Liver (tissue), 9 donors: ENCODE results near the gene OAS1. TPM values are rescaled to one million over a fixed set of nuclear protein-coding genes. Genes with fewer than 3 reads are reported as not detected.
"Not testable (repeated sequence)": the region's sequence is repeated elsewhere in the genome, so short reads cannot be mapped to it uniquely, and the experiment has no call there.

Experiments used
- DNase-seq: peaks from one replicate; pipeline ENCODE4 v3.0.0-alpha.2; 2017; ENCODE audit warnings: low spot score
- H3K27ac ChIP-seq, 2 donors: one replicate each; pipeline ENCODE4 v1.7.0; 2013; ENCODE audit warnings: inconsistent platforms in 2 of 2, low read length in 2 of 2, control low read depth in 1 of 2, low read depth in 1 of 2, mild to moderate bottlenecking in 1 of 2
- H3K27me3 ChIP-seq, 4 donors: one replicate each; pipeline versions ENCODE4 v1.6.1 to v1.7.0; 2013; ENCODE audit warnings: low read length in 3 of 4, inconsistent platforms in 1 of 4, mild to moderate bottlenecking in 1 of 4, moderate library complexity in 1 of 4; ENCODE audit not compliant: control insufficient read depth in 4 of 4, insufficient read depth in 4 of 4
- H3K36me3 ChIP-seq, 4 donors: one replicate each; pipeline versions ENCODE4 v1.6.1 to v1.7.0; 2013; ENCODE audit warnings: low read length in 3 of 4, mild to moderate bottlenecking in 3 of 4, low read depth in 1 of 4, moderate library complexity in 1 of 4; ENCODE audit not compliant: control insufficient read depth in 4 of 4, insufficient read depth in 3 of 4
- H3K4me1 ChIP-seq, 4 donors: one replicate each; pipeline versions ENCODE4 v1.6.1 to v1.7.0; 2013; ENCODE audit warnings: low read length in 3 of 4, mild to moderate bottlenecking in 3 of 4, moderate library complexity in 1 of 4; ENCODE audit not compliant: control insufficient read depth in 4 of 4, insufficient read depth in 4 of 4
- H3K4me3 ChIP-seq, 3 donors: one replicate each; pipeline versions ENCODE4 v1.6.1 to v1.7.0; 2013; ENCODE audit warnings: low read length in 3 of 3, control low read depth in 1 of 3, low read depth in 1 of 3, mild to moderate bottlenecking in 1 of 3
- H3K9ac ChIP-seq, 2 donors: one replicate each; pipeline ENCODE4 v1.7.0; 2013; ENCODE audit warnings: low read length in 2 of 2, mild to moderate bottlenecking in 2 of 2, moderate library complexity in 2 of 2, control low read depth in 1 of 2, low read depth in 1 of 2
- H3K9me3 ChIP-seq, 4 donors: one replicate each; pipeline versions ENCODE4 v1.6.1 to v1.7.0; 2013; ENCODE audit warnings: low read length in 3 of 4; ENCODE audit not compliant: control insufficient read depth in 4 of 4
- ATF3 ChIP-seq: IDR thresholded peaks from 2 replicates; pipeline ENCODE4 v1.6.1; 2016; ENCODE audit warnings: antibody characterized with exemption
- CTCF ChIP-seq: fragments of 150-350 bp; IDR thresholded peaks from 2 replicates; pipeline ENCODE4 v1.5.1; 2017; ENCODE audit warnings: improper control_type of control experiment, low read depth, low read length; ENCODE audit not compliant: missing input control
- EGR1 ChIP-seq, 2 donors: IDR thresholded peaks; 2 replicates each; pipeline ENCODE4 v1.6.1; 2016 to 2018; ENCODE audit warnings: antibody characterized with exemption in 2 of 2, low read depth in 2 of 2
- FOXA1 ChIP-seq: IDR thresholded peaks from 2 replicates; pipeline ENCODE4 v1.6.1; 2016; ENCODE audit warnings: antibody characterized with exemption
- FOXA2 ChIP-seq: IDR thresholded peaks from 2 replicates; pipeline ENCODE4 v1.6.1; 2016; ENCODE audit warnings: antibody characterized with exemption
- GABPA ChIP-seq, 2 donors: IDR thresholded peaks in 1 of 2; conservative IDR thresholded peaks in 1 of 2; 2 replicates each; pipeline ENCODE4 v1.6.1; 2016; ENCODE audit warnings: antibody characterized with exemption in 2 of 2, mild to moderate bottlenecking in 1 of 2, moderate library complexity in 1 of 2
- HNF4A ChIP-seq, 2 donors: conservative IDR thresholded peaks; 2 replicates each; pipeline ENCODE4 v1.6.1; 2016; ENCODE audit warnings: antibody characterized with exemption in 2 of 2, mild to moderate bottlenecking in 2 of 2
- HNF4G ChIP-seq: IDR thresholded peaks from 2 replicates; pipeline ENCODE4 v1.6.1; 2016; ENCODE audit warnings: antibody characterized with exemption
- JUND ChIP-seq, 2 donors: IDR thresholded peaks; 2 replicates each; pipeline ENCODE4 v1.6.1; 2016; ENCODE audit warnings: antibody characterized with exemption in 2 of 2
- NR2F2 ChIP-seq: IDR thresholded peaks from 2 replicates; pipeline ENCODE4 v1.6.1; 2016; ENCODE audit warnings: antibody characterized with exemption
- RXRA ChIP-seq, 2 donors: IDR thresholded peaks; 2 replicates each; pipeline ENCODE4 v1.6.1; 2017 to 2018; ENCODE audit warnings: antibody characterized with exemption in 2 of 2, mild to moderate bottlenecking in 1 of 2
- SP1 ChIP-seq: IDR thresholded peaks from 2 replicates; pipeline ENCODE4 v1.6.1; 2018; ENCODE audit warnings: antibody characterized with exemption, mild to moderate bottlenecking
- TAF1 ChIP-seq: conservative IDR thresholded peaks from 2 replicates; pipeline ENCODE4 v1.6.1; 2016; ENCODE audit warnings: antibody characterized with exemption, mild to moderate bottlenecking
- WGBS: extraction: QIAGEN DNeasy Blood & Tissue Kit; methylation state at CpG from one replicate; pipeline ENCODE4 v1.1.7; 2013; 5-methylcytosine and 5-hydroxymethylcytosine counted together
- polyA plus RNA-seq, 2 donors: library from polyadenylated mRNA; stranded (reverse) in 1 of 2; unstranded in 1 of 2; fragments of 200-250 nt in 1 of 2; fragments of >200 nt in 1 of 2; fragmentation: Nextera tagmentation in 1 of 2; extraction: Ambion mirVana in 1 of 2; gene quantifications; one replicate each; pipeline versions ENCODE4 v1.2.1 to v1.2.3, GENCODE V29; 2013 to 2015
- total RNA-seq, 2 donors: library from RNA; depleted of rRNA; stranded (reverse); fragments of >200 nt; gene quantifications; one replicate each; pipeline ENCODE4 v1.2.3, GENCODE V29; 2014
- TF ChIP-seq, protein P1 (sequence below): IDR thresholded peaks from 2 replicates; pipeline ENCODE4 v1.6.1; 2016; ENCODE audit warnings: antibody characterized with exemption
- TF ChIP-seq, protein P2 (sequence below): IDR thresholded peaks from 2 replicates; pipeline ENCODE4 v1.6.1; 2016; ENCODE audit warnings: antibody characterized with exemption
- donor health status: healthy.
- donor health status: healthy.
- donor health status: healthy.
- donor health status: healthy.
- donor health status: healthy.

OAS1 gene
- total and polyA plus RNA-seq, 4 donors, result 20.5 to 26.0 (median 23.4) TPM

- H3K9ac ChIP-seq, result no peak overlapping the region
- H3K9me3 ChIP-seq, result peaks cover 0 to 2% (median 0%) of the 10 kb centered on the region in 4 donors
- peaks cover 8 to 32% (median 29%) of the 10 kb centered on the region in 4 donors for H3K36me3 ChIP-seq
- WGBS, result 99% methylated on average over 1 of the region's 1 CpG
- no peak overlapping the region for H3K27ac ChIP-seq
- H3K4me3 ChIP-seq, result no peak overlapping the region
- no peak for TF ChIP-seq CTCF
- no peak for TF ChIP-seq TAF1
- TF ChIP-seq, protein P1, sequence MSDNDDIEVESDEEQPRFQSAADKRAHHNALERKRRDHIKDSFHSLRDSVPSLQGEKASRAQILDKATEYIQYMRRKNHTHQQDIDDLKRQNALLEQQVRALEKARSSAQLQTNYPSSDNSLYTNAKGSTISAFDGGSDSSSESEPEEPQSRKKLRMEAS, result no peak
- no peak for TF ChIP-seq NR2F2
- no peak for TF ChIP-seq HNF4G
- TF ChIP-seq, protein P2, sequence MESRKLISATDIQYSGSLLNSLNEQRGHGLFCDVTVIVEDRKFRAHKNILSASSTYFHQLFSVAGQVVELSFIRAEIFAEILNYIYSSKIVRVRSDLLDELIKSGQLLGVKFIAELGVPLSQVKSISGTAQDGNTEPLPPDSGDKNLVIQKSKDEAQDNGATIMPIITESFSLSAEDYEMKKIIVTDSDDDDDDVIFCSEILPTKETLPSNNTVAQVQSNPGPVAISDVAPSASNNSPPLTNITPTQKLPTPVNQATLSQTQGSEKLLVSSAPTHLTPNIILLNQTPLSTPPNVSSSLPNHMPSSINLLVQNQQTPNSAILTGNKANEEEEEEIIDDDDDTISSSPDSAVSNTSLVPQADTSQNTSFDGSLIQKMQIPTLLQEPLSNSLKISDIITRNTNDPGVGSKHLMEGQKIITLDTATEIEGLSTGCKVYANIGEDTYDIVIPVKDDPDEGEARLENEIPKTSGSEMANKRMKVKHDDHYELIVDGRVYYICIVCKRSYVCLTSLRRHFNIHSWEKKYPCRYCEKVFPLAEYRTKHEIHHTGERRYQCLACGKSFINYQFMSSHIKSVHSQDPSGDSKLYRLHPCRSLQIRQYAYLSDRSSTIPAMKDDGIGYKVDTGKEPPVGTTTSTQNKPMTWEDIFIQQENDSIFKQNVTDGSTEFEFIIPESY, result no peak
- no peak for TF ChIP-seq RXRA (IDR thresholded peaks at IDR 0.05)
- no peak for TF ChIP-seq EGR1 (IDR thresholded peaks at IDR 0.05; ENCODE audit: low read depth in 2 of 2)
- no peak for TF ChIP-seq ATF3
- no peak for TF ChIP-seq FOXA1
- no peak for TF ChIP-seq JUND (IDR thresholded peaks at IDR 0.05)
- no peak for TF ChIP-seq FOXA2
- TF ChIP-seq GABPA (IDR thresholded peaks at IDR 0.05 in 1 of 2, conservative IDR thresholded peaks at IDR 0.05 in 1 of 2), result no peak
- no peak for TF ChIP-seq SP1
- no peak for TF ChIP-seq HNF4A (conservative IDR thresholded peaks at IDR 0.05)
- peaks cover 3 to 20% (median 13%) of the 10 kb centered on the region in 4 donors for H3K4me1 ChIP-seq
- no peak for DNase-seq
- no peaks in the 10 kb centered on the region for H3K27me3 ChIP-seq
These were observed 6.4 kb downstream of the OAS1 start for GRCh38 chr12:112913038-112913688.

DNA sequence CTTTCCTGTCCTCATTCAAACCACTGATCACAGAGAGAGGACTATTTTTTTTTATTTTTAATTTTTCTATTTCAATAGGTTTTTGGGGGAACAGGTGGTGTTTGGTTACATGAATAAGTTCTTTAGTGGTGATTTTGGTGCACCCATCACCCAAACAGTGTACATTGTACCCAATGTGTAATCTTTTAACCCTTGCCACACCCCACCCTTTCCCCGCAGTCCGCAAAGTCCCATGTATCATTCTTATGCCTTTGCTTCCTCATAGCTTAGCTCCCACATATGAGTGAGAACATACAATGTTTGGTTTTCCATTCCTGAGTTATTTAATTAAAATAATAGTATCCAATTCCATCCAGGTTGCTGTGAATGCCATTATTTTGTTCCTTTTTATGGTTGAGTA, 7.1 kb downstream of the OAS1 start:
- 90% methylated on average over 2 of the region's 2 CpGs for whole genome bisulfite sequencing
- not testable (repeated sequence) for H3K9ac ChIP-seq, DNase-seq, H3K27ac ChIP-seq, H3K27me3 ChIP-seq, H3K9me3 ChIP-seq, H3K4me3 ChIP-seq
- Histone ChIP-seq H3K36me3 (peaks cover 10 to 39% (median 35%) of the 10 kb centered on the region in 4 donors), H3K4me1 (peaks cover 3 to 13% (median 6%) of the 10 kb centered on the region in 4 donors)
